ENCODE data around the gene MYO5A.

Gene MYO5A

DNA sequence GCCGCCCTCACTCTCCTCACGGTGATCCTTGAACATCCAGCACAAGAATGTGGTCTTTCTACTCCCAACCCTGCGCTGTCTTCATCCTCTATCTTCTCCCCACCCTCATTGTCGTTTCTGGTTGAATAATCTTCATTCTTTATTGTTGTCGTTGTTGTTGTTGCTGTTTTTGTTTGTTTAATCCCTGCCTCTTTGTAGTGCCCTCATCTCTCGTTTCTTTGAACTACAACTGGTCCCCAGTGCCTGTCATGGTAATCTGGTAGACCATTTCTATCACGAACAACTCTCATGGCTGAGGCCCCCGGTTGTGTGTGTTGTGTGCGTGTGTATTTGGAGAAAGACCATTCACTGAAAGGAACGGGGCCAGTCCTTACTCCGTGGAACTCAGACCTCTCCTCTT, 1.3 kb upstream of the MYO5A start:
- no peaks in the 10 kb centered on the region for H3F3A ChIP-seq (ENCODE audit: insufficient read depth)
- no peaks in the 10 kb centered on the region for H3K9me2 ChIP-seq (replicated peaks; ENCODE audit: insufficient read depth, low read length)
- H3K27ac ChIP-seq (ENCODE audit: low read depth, low read length): no peak overlapping the region
- H3K4me2 ChIP-seq (ENCODE audit: low read depth, low read length, poor library complexity, severe bottlenecking): peak overlapping the region; percentile 56
- no peaks in the 10 kb centered on the region for H4K20me1 ChIP-seq (ENCODE audit: low read depth, low read length)
- H3K4me3 ChIP-seq (ENCODE audit: insufficient read depth, low read length, poor library complexity, severe bottlenecking): no peak overlapping the region
- H3K36me3 ChIP-seq (ENCODE audit: low read length): no peaks in the 10 kb centered on the region
- no peaks in the 10 kb centered on the region for H3K9me3 ChIP-seq (ENCODE audit: insufficient read depth, low read length)
- H3K27me3 ChIP-seq (ENCODE audit: low read length): no peaks in the 10 kb centered on the region
- peak overlapping the region; percentile 61 for H2AFZ ChIP-seq (ENCODE audit: low read depth, low read length, severe bottlenecking)
- H3K9ac ChIP-seq (ENCODE audit: low read length): no peak overlapping the region
- no peak for TF ChIP-seq EZH2phosphoT487 (conservative IDR thresholded peaks at IDR 0.05; ENCODE audit: low read length)
- TF ChIP-seq, protein P1, sequence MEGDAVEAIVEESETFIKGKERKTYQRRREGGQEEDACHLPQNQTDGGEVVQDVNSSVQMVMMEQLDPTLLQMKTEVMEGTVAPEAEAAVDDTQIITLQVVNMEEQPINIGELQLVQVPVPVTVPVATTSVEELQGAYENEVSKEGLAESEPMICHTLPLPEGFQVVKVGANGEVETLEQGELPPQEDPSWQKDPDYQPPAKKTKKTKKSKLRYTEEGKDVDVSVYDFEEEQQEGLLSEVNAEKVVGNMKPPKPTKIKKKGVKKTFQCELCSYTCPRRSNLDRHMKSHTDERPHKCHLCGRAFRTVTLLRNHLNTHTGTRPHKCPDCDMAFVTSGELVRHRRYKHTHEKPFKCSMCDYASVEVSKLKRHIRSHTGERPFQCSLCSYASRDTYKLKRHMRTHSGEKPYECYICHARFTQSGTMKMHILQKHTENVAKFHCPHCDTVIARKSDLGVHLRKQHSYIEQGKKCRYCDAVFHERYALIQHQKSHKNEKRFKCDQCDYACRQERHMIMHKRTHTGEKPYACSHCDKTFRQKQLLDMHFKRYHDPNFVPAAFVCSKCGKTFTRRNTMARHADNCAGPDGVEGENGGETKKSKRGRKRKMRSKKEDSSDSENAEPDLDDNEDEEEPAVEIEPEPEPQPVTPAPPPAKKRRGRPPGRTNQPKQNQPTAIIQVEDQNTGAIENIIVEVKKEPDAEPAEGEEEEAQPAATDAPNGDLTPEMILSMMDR (IDR thresholded peaks at IDR 0.05; ENCODE audit: insufficient read depth, low read length, poor library complexity, severe bottlenecking): no peak
- H3K79me2 ChIP-seq (ENCODE audit: insufficient read depth, low read length): no peaks in the 10 kb centered on the region

DNA sequence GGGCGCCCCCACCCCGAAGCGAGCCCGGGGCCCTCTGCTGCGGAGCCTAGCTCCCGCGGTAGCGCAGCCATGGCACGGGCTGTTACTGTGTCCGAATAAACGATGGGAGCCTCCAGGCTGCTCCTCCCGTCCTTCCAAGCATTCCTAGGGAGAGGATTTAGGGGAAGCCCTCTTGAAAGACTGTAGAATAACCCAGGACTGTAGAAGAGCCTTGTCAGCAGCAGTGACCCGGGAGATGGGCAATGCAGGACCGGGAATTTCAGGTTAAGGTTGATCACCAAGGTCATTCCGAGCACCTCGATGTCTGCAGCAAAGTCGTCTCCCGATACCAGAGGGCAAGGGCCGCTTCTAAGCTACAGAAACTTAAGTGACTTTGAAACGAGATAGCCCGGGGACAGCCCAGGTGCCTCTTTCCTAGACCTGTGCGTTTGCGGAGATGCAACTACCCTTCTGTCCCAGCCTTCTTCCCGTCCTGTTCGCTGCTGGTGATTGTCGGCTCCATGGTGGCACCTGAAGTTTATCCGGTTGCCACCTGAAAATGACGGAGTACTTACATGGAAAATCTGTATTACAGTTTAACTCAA, 753 bp upstream of the MYO5A start:
- Histone ChIP-seq H3K4me2 (ENCODE audit: low read depth, low read length, poor library complexity, severe bottlenecking) (peak overlapping the region; percentile 56), H3K27ac (ENCODE audit: low read depth, low read length) (peak overlapping the region; percentile 32; the same call in 1 of the 2 replicates), H3K4me3 (ENCODE audit: insufficient read depth, low read length, poor library complexity, severe bottlenecking) (peak overlapping the region; percentile 86), H3K36me3 (ENCODE audit: low read length) (no peaks in the 10 kb centered on the region), H3K9me2 (replicated peaks; ENCODE audit: insufficient read depth, low read length) (no peaks in the 10 kb centered on the region), H3F3A (ENCODE audit: insufficient read depth) (no peaks in the 10 kb centered on the region), H2AFZ (ENCODE audit: low read depth, low read length, severe bottlenecking) (peak overlapping the region; percentile 61), H3K79me2 (ENCODE audit: insufficient read depth, low read length) (no peaks in the 10 kb centered on the region), H4K20me1 (ENCODE audit: low read depth, low read length) (no peaks in the 10 kb centered on the region), H3K27me3 (ENCODE audit: low read length) (no peaks in the 10 kb centered on the region), H3K9ac (ENCODE audit: low read length) (peak overlapping the region; percentile 57), H3K9me3 (ENCODE audit: insufficient read depth, low read length) (no peaks in the 10 kb centered on the region)
- no peak for TF ChIP-seq EZH2phosphoT487 (conservative IDR thresholded peaks at IDR 0.05; ENCODE audit: low read length)
- TF ChIP-seq, protein P1 (IDR thresholded peaks at IDR 0.05; ENCODE audit: insufficient read depth, low read length, poor library complexity, severe bottlenecking): no peak

DNA sequence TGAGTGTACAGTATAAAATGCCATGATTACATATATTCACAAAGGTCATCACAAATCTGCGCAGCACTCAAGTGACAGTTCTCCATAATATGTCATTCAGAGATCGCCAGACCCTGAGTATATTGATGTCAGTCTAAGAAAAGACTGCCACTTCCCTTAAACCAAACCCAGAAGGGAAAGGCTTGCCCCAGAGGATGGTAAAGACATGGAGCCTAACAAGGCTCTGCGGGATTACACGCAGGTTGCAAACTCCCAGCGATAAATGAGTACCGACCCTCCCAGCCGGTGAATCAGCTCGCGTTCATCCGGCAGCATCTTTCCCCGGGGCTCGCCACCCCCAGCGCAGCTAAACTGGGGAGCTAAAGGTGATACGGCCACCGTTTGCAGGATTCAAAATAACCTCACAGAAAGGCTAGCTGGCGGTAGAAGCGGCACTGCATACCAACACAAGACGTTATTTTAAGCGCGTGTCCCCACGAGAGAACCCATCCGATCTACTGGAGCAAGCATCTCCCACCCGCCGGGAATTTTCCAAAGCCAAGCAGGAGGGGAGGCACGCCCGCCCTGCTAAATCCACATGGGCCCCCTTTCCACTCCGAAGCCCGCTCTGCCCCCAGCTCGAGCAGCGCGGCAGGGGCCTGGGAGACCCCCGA, 643 bp downstream of the MYO5A start:
- no peaks in the 10 kb centered on the region for H3K27me3 ChIP-seq (ENCODE audit: low read length)
- no peaks in the 10 kb centered on the region for H4K20me1 ChIP-seq (ENCODE audit: low read depth, low read length)
- H3K9ac ChIP-seq (ENCODE audit: low read length): peak overlapping the region; percentile 57
- no peaks in the 10 kb centered on the region for H3K9me2 ChIP-seq (replicated peaks; ENCODE audit: insufficient read depth, low read length)
- H3F3A ChIP-seq (ENCODE audit: insufficient read depth): no peaks in the 10 kb centered on the region
- H3K9me3 ChIP-seq (ENCODE audit: insufficient read depth, low read length): no peaks in the 10 kb centered on the region
- peak overlapping the region; percentile 86 for H3K4me3 ChIP-seq (ENCODE audit: insufficient read depth, low read length, poor library complexity, severe bottlenecking)
- no peaks in the 10 kb centered on the region for H3K79me2 ChIP-seq (ENCODE audit: insufficient read depth, low read length)
- TF ChIP-seq, protein P1 (IDR thresholded peaks at IDR 0.05; ENCODE audit: insufficient read depth, low read length, poor library complexity, severe bottlenecking): no peak
- no peak for TF ChIP-seq EZH2phosphoT487 (conservative IDR thresholded peaks at IDR 0.05; ENCODE audit: low read length)
- H2AFZ ChIP-seq (ENCODE audit: low read depth, low read length, severe bottlenecking): peak overlapping the region; percentile 89
- peak overlapping the region; percentile 72 for H3K4me2 ChIP-seq (ENCODE audit: low read depth, low read length, poor library complexity, severe bottlenecking)
- no peaks in the 10 kb centered on the region for H3K36me3 ChIP-seq (ENCODE audit: low read length)
- peak overlapping the region; percentile 49 for H3K27ac ChIP-seq (ENCODE audit: low read depth, low read length)

All from SU-DHL-6 (cell line).